ENCODE measurements around the gene NLGN4X.

NLGN4X gene

GRCh38 chrX:5842601-5843000 is 386.1 kb downstream of the NLGN4X start:
- no peak for DNase-seq
